ENCODE measurements around the gene ZCCHC14. TPM values are rescaled to one million over a fixed set of nuclear protein-coding genes. Genes with fewer than 3 reads are reported as not detected.

Gene ZCCHC14
- total RNA-seq, 6 donors from 2014 or later: 17.2 to 35.3 (median 26.3) TPM

GRCh38 chr16:87540072-87540896 lies 47.5 kb upstream of the ZCCHC14 start:
- H3K27ac ChIP-seq: peak overlapping the region in 2 of 4 donors; percentile 30 to 55

DNA sequence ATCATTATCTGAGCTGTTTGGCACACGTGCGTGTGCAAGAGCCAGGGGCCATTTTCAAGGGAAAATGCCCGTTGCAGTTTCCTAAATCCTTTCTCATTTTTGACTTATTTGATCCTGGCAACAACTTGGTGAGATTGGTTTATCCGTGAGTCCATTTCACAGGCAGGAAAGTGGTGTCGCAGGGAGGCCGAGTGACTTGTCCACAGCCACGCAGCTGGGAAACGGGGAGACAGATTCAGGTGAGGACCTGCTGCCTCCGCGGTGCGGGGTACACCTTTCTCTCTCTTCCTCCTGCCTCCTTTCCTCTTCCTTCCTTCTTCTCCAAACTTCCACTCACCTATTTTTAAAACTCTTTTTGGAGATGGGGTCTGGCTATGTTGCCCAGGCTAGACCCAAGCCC lies 46.3 kb upstream of the ZCCHC14 start:
- no peaks in the 10 kb centered on the region for H3K9me3 ChIP-seq
- H3K27me3 ChIP-seq: peaks cover 0 to 5% (median 0%) of the 10 kb centered on the region in 4 donors
- 86 to 91% methylated on average over 11 of the region's 11 CpGs for WGBS, 2 donors
- H3K4me1 ChIP-seq: no peaks in the 10 kb centered on the region
- ATAC-seq (ENCODE audit: low FRiP score in 2 of 2) (no peak), DNase-seq (no peak)
- H3K4me3 ChIP-seq: no peak overlapping the region
- H3K27ac ChIP-seq: no peak overlapping the region
- no peak for TF ChIP-seq POLR2AphosphoS5 (IDR thresholded peaks at IDR 0.05)
- no peak for TF ChIP-seq CTCF (IDR thresholded peaks at IDR 0.05)
- TF ChIP-seq EP300 (IDR thresholded peaks at IDR 0.05): no peak
- no peak for TF ChIP-seq POLR2A (IDR thresholded peaks at IDR 0.05)
- H3K36me3 ChIP-seq: no peaks in the 10 kb centered on the region

More at GRCh38 chr16:87540072-87540896, 47.5 kb upstream of the ZCCHC14 start:
- TF ChIP-seq EP300 (IDR thresholded peaks at IDR 0.05) (no peak), POLR2A (IDR thresholded peaks at IDR 0.05) (no peak), POLR2AphosphoS5 (IDR thresholded peaks at IDR 0.05) (no peak), CTCF (IDR thresholded peaks at IDR 0.05) (no peak)
- no peak for DNase-seq
- ATAC-seq (ENCODE audit: low FRiP score in 2 of 2): no peak
- H3K4me3 ChIP-seq: no peak overlapping the region
- 43 to 47% methylated on average over 17 to 20 of the region's 20 CpGs for WGBS, 2 donors
- peaks cover 0 to 5% (median 0%) of the 10 kb centered on the region in 4 donors for H3K27me3 ChIP-seq
- no peaks in the 10 kb centered on the region for H3K9me3 ChIP-seq
- no peaks in the 10 kb centered on the region for H3K36me3 ChIP-seq
- no peaks in the 10 kb centered on the region for H3K4me1 ChIP-seq

GRCh38 chr16:87538594-87538993 lies 45.8 kb upstream of the ZCCHC14 start:
- Histone ChIP-seq H3K27me3 (peaks cover 0 to 5% (median 0%) of the 10 kb centered on the region in 4 donors), H3K36me3 (no peaks in the 10 kb centered on the region), H3K4me1 (no peaks in the 10 kb centered on the region), H3K9me3 (peaks cover 0 to 3% (median under 1%) of the 10 kb centered on the region in 4 donors), H3K4me3 (no peak overlapping the region), H3K27ac (peak overlapping the region in 1 of 4 donors; percentile 2)
- DNase-seq (no peak), ATAC-seq (ENCODE audit: low FRiP score in 2 of 2) (peak in 1 of 2 donors; percentile 57)
- WGBS, 2 donors: 74 to 77% methylated on average over 11 of the region's 11 CpGs
- no peak for TF ChIP-seq CTCF (IDR thresholded peaks at IDR 0.05)
- TF ChIP-seq POLR2A (IDR thresholded peaks at IDR 0.05): no peak
- TF ChIP-seq POLR2AphosphoS5 (IDR thresholded peaks at IDR 0.05): no peak
- TF ChIP-seq EP300 (IDR thresholded peaks at IDR 0.05): no peak

GRCh38 chr16:87538160-87538559 lies 45.3 kb upstream of the ZCCHC14 start:
- H3K9me3 ChIP-seq: peaks cover 3 to 7% (median 5%) of the 10 kb centered on the region in 4 donors
- ATAC-seq (ENCODE audit: low FRiP score in 2 of 2) (no peak), DNase-seq (no peak)
- no peaks in the 10 kb centered on the region for H3K4me1 ChIP-seq
- TF ChIP-seq EP300 (IDR thresholded peaks at IDR 0.05) (no peak), POLR2AphosphoS5 (IDR thresholded peaks at IDR 0.05) (no peak), CTCF (IDR thresholded peaks at IDR 0.05) (no peak), POLR2A (IDR thresholded peaks at IDR 0.05) (no peak)
- no peaks in the 10 kb centered on the region for H3K36me3 ChIP-seq
- WGBS, 2 donors: 38 to 58% methylated on average over 4 of the region's 4 CpGs
- peaks cover 0 to 5% (median 0%) of the 10 kb centered on the region in 4 donors for H3K27me3 ChIP-seq
- H3K27ac ChIP-seq: no peak overlapping the region
- no peak overlapping the region for H3K4me3 ChIP-seq

Measured in upper lobe of left lung (tissue), 6 donors.